ENCODE results near the gene DOK6. TPM values are rescaled to one million over a fixed set of nuclear protein-coding genes. Genes with fewer than 3 reads are reported as not detected.
A peak's percentile ranks its signal among the peaks of the same experiment; 100 is the strongest.

Gene DOK6
- total RNA-seq, 6 experiments from 2014 or later, result not detected

DNA sequence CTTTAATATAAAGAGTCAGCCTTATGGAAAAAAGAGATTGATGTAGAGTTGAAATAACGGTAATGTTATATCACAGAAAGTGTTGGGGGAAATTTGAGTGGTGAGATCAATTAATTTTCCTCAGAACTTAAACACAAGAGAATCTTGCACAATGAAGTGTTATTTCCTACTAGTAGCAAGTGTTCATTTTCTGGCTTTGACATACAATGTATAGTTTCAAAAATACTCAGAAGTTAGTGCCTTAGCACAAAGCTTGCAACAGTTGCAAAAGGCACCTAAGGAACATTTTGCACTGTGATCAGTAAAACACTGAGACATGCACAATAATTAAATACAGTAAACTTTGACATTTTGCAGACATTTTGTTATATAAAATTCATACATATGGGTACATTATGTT lies 385.7 kb downstream of the DOK6 start:
- Mint-ChIP-seq H3K36me3 (ENCODE audit: low read depth) (no peaks in the 10 kb centered on the region), H3K27ac (no peak overlapping the region), H3K9me3 (no peaks in the 10 kb centered on the region), H3K4me1 (ENCODE audit: low read depth) (peaks cover 7% of the 10 kb centered on the region), H3K27me3 (ENCODE audit: insufficient read depth) (no peaks in the 10 kb centered on the region), H3K4me3 (no peak overlapping the region)
- TF ChIP-seq, protein P1, sequence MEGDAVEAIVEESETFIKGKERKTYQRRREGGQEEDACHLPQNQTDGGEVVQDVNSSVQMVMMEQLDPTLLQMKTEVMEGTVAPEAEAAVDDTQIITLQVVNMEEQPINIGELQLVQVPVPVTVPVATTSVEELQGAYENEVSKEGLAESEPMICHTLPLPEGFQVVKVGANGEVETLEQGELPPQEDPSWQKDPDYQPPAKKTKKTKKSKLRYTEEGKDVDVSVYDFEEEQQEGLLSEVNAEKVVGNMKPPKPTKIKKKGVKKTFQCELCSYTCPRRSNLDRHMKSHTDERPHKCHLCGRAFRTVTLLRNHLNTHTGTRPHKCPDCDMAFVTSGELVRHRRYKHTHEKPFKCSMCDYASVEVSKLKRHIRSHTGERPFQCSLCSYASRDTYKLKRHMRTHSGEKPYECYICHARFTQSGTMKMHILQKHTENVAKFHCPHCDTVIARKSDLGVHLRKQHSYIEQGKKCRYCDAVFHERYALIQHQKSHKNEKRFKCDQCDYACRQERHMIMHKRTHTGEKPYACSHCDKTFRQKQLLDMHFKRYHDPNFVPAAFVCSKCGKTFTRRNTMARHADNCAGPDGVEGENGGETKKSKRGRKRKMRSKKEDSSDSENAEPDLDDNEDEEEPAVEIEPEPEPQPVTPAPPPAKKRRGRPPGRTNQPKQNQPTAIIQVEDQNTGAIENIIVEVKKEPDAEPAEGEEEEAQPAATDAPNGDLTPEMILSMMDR (IDR thresholded peaks at IDR 0.05), result no peak
- no peak for DNase-seq

DNA sequence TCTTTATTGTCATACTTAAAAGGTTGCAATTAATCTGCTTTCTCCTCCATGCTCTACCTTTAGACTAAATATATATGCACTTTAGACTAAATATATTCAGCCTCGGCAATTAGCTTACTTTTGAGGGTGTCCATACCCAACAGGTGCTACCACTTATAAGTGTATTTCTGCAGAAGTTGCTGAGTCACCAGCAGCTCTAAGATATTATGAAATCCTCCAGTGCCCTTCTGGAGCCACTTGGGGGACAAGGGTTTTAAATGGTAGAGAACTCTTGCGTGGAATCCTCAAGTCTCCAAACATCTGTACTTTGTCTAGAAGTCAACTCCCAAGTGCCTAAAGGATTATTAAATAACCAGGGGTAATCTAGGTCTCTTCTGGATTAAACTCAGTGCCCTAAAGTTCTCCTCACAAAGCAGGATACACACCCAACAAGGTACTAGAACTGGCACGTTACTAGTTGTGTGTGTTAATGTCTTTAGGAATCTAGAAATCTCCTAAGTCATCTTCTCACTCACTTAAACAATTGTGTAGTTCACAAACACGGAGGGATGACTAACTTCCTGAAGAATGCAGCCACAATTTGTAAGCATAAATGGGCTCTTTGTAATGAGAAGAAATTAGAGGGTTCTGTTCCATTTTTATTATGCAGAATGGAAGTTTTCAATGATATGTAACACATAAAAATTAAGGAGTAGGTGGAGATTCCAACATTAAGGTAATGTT lies 387.3 kb downstream of the DOK6 start:
- DNase-seq, result peak; percentile 9
- Mint-ChIP-seq H3K9me3 (no peaks in the 10 kb centered on the region), H3K36me3 (ENCODE audit: low read depth) (no peaks in the 10 kb centered on the region), H3K4me3 (no peak overlapping the region), H3K27ac (no peak overlapping the region), H3K4me1 (ENCODE audit: low read depth) (peaks cover 7% of the 10 kb centered on the region), H3K27me3 (ENCODE audit: insufficient read depth) (no peaks in the 10 kb centered on the region)
- TF ChIP-seq, protein P1 (IDR thresholded peaks at IDR 0.05), result no peak

DNA sequence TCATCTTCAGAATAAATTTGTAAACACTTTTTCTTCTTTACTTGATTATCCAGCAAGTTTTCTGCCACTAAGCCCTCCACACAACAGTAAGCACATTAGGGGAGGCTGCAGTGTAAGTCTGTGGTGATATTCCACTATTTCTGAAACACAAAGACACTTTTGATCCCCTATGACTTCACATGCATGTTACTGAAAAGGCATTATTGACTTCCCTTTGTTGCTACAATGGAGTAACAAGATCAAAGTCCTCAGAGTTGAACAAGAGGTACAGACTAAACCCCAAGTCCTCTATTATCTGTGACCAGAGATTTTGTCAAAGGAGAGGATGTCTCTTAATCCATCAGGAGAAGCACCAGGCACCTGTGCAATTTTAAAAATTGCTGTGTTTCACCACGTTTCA lies 389.1 kb downstream of the DOK6 start:
- no peaks in the 10 kb centered on the region for H3K36me3 Mint-ChIP-seq (ENCODE audit: low read depth)
- H3K9me3 Mint-ChIP-seq, result no peaks in the 10 kb centered on the region
- no peak overlapping the region for H3K27ac Mint-ChIP-seq
- DNase-seq, result no peak
- H3K4me3 Mint-ChIP-seq, result no peak overlapping the region
- no peaks in the 10 kb centered on the region for H3K27me3 Mint-ChIP-seq (ENCODE audit: insufficient read depth)
- TF ChIP-seq, protein P1 (IDR thresholded peaks at IDR 0.05), result no peak
- H3K4me1 Mint-ChIP-seq (ENCODE audit: low read depth), result peaks cover 7% of the 10 kb centered on the region

DNA sequence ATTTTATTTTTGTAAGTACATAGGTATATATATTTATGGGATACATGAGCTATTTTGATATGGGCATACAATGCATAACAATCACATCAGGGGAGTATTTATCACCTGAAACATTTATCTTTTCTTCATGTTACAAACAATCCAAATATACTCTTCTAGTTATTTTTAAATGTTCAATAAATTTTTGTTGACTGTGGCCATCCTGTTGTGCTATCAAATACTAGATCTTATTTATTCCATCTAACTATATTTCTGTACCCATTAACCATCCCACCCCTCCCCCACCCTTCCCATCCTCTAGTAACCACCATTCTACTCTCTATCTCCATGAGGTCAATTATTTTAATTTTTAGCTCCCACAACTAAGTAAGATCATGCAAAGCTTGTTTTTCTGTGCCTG lies 390.0 kb downstream of the DOK6 start:
- DNase-seq, result no peak
- H3K27me3 Mint-ChIP-seq (ENCODE audit: insufficient read depth), result no peaks in the 10 kb centered on the region
- H3K4me1 Mint-ChIP-seq (ENCODE audit: low read depth), result peaks cover 7% of the 10 kb centered on the region
- H3K9me3 Mint-ChIP-seq, result no peaks in the 10 kb centered on the region
- TF ChIP-seq, protein P1 (IDR thresholded peaks at IDR 0.05), result no peak
- no peak overlapping the region for H3K4me3 Mint-ChIP-seq
- H3K27ac Mint-ChIP-seq, result no peak overlapping the region
- no peaks in the 10 kb centered on the region for H3K36me3 Mint-ChIP-seq (ENCODE audit: low read depth)

DNA sequence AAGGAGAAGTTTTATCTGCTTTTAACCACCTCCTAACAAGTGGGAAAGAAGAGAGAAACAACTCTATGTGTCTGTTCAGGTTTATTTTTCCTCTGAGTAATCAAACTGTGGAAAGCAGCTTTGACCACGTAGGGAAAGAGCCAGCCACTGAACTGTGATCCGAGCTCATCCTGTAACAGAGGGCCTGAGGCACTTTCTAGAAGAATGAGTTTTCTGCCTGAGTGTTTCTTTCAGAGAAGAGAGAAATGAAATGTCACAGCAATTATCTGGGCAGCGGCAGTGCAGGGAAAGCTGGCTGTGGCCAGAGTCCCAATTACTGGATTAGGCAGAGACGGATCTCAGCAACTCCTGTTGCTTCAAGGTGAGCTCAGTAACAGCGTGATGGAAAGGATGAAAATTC lies 395.1 kb downstream of the DOK6 start:
- Mint-ChIP-seq H3K36me3 (ENCODE audit: low read depth) (no peaks in the 10 kb centered on the region), H3K4me3 (no peak overlapping the region), H3K27ac (no peak overlapping the region), H3K4me1 (ENCODE audit: low read depth) (no peaks in the 10 kb centered on the region), H3K27me3 (ENCODE audit: insufficient read depth) (peaks cover 3% of the 10 kb centered on the region; the same call in 1 of the 2 replicates), H3K9me3 (no peaks in the 10 kb centered on the region)
- no peak for DNase-seq
- TF ChIP-seq, protein P1 (IDR thresholded peaks at IDR 0.05), result no peak
